ENCODE results near the gene IL1B. TPM values are rescaled to one million over a fixed set of nuclear protein-coding genes. Genes with fewer than 3 reads are reported as not detected.
"Not testable (repeated sequence)": the region's sequence is repeated elsewhere in the genome, so short reads cannot be mapped to it uniquely, and the experiment has no call there.

The IL1B gene
- polyA plus RNA-seq, 1 donor = 3.9 TPM

DNA sequence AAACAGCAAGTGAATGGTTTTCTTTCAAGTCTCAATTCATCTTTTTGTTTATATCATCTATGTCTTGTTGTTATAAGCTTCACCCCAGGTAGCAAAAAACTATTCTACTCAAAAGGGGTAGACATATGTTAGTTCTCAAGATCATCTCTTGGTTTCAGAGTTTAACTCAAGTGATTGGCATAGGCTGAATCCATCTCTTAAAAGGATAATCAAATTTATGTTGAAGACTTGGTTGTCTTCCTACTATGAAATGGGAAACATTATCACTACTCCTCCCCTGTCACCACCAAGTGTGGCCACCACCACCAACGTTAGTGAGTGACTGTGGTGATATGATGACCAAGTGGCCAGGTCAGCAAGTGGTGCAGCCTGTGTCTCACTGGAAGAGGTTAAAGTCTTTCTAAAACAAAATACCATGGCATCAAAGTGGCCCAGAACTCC is 1.5 kb downstream of the IL1B start:
- H3K4me3 ChIP-seq (ENCODE audit: low read length) = no peak overlapping the region

DNA sequence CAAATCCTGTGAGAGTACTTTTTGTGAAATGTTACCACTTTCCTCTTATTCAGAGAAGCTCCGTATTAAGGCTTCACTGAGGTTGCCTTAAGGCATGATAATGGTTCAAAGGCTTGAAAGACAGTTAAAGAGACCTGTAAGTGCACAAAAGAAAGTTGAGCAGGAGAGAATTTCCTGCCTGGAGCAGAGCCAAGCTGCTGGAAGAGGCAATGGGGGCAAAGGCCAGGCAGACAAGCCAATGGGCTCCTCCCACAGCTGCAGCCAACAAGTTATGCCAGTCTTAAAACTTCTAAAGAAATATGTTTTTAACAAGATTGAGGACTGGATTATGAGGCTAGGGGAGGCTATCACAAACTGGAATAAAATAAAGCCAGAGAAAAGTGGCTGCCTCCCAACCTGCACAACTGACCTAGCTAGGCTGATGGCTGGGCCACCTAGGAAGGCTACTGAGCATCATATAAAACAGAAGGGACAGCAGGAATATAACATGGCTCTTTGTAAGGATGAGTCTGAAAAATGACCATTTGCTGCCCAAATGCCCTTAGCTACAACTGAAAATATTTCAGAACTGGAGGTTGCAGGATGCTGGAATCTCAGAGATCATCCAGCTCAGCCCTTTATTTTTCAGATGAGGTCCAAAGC is 2.1 kb downstream of the IL1B start:
- peak overlapping the region; percentile 47 for H3K27ac ChIP-seq (ENCODE audit: low read length)
- H3K4me1 ChIP-seq (ENCODE audit: control insufficient read depth, insufficient read depth, low read length) = peaks cover 26% of the 10 kb centered on the region
- no peak overlapping the region for H3K4me3 ChIP-seq (ENCODE audit: low read length)
- no peaks in the 10 kb centered on the region for H3K27me3 ChIP-seq (ENCODE audit: control insufficient read depth, insufficient read depth, low read length)
- H3K9me3 ChIP-seq (ENCODE audit: control insufficient read depth, low read depth, low read length) = no peaks in the 10 kb centered on the region
- WGBS (ENCODE audit: insufficient coverage, low lambda C conversion rate) = no CpG with 5 or more reads among the region's 1 CpG
- DNase-seq = peak; percentile 82 to 92
- H3K36me3 ChIP-seq (ENCODE audit: control insufficient read depth, insufficient read depth, low read length) = no peaks in the 10 kb centered on the region

More for the DNA sequence above, 1.5 kb downstream of the IL1B start:
- no peak for DNase-seq
- Histone ChIP-seq H3K27me3 (ENCODE audit: control insufficient read depth, insufficient read depth, low read length) (no peaks in the 10 kb centered on the region), H3K36me3 (ENCODE audit: control insufficient read depth, insufficient read depth, low read length) (no peaks in the 10 kb centered on the region), H3K9me3 (ENCODE audit: control insufficient read depth, low read depth, low read length) (no peaks in the 10 kb centered on the region), H3K27ac (ENCODE audit: low read length) (no peak overlapping the region), H3K4me1 (ENCODE audit: control insufficient read depth, insufficient read depth, low read length) (peaks cover 26% of the 10 kb centered on the region)
- no CpG with 5 or more reads among the region's 1 CpG for WGBS (ENCODE audit: insufficient coverage, low lambda C conversion rate)

DNA sequence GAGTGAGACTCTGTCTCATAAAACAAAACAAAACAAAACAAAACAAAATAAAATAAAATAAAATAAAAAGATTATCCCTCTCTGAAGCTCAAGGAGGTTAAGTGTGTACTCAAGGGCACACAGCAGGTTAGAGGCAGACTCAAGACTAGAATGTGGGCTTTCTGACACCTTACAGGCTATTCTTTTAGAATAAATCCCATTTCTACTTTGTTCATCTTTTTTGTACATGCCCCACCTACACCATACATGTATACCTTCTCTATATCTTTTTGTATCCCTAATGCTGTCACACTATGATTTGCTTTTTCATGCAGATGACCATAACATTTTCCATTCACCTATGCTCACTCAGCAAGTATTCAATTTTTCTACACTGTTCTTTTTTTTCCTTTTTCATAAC is 2.6 kb downstream of the IL1B start:
- Histone ChIP-seq H3K27me3 (ENCODE audit: control insufficient read depth, insufficient read depth, low read length) (no peaks in the 10 kb centered on the region), H3K4me1 (ENCODE audit: control insufficient read depth, insufficient read depth, low read length) (peaks cover 26% of the 10 kb centered on the region), H3K27ac (ENCODE audit: low read length) (peak overlapping the region; percentile 47), H3K36me3 (ENCODE audit: control insufficient read depth, insufficient read depth, low read length) (no peaks in the 10 kb centered on the region), H3K4me3 (ENCODE audit: low read length) (no peak overlapping the region), H3K9me3 (ENCODE audit: control insufficient read depth, low read depth, low read length) (no peaks in the 10 kb centered on the region)
- no peak for DNase-seq

DNA sequence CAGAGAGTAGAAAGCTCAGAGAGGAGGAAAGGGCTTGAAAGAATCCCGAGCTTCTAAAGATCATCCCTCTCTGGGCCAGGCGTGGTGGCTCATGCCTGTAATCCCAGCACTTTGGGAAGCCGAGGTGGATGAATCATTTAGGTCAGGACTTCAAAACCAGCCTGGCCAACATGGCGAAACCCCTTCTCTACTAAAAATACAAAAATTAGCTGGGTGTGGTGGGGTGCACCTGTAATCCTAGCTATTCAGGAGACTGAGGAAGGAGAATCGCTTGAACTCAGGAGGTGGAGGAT is 3.0 kb downstream of the IL1B start:
- H3K27me3 ChIP-seq (ENCODE audit: control insufficient read depth, insufficient read depth, low read length); H3K4me3 ChIP-seq (ENCODE audit: low read length); H3K36me3 ChIP-seq (ENCODE audit: control insufficient read depth, insufficient read depth, low read length); DNase-seq; H3K27ac ChIP-seq (ENCODE audit: low read length); H3K9me3 ChIP-seq (ENCODE audit: control insufficient read depth, low read depth, low read length): not testable (repeated sequence)
- H3K4me1 ChIP-seq (ENCODE audit: control insufficient read depth, insufficient read depth, low read length) = peaks cover 26% of the 10 kb centered on the region
- no CpG with 5 or more reads among the region's 5 CpGs for WGBS (ENCODE audit: insufficient coverage, low lambda C conversion rate)

DNA sequence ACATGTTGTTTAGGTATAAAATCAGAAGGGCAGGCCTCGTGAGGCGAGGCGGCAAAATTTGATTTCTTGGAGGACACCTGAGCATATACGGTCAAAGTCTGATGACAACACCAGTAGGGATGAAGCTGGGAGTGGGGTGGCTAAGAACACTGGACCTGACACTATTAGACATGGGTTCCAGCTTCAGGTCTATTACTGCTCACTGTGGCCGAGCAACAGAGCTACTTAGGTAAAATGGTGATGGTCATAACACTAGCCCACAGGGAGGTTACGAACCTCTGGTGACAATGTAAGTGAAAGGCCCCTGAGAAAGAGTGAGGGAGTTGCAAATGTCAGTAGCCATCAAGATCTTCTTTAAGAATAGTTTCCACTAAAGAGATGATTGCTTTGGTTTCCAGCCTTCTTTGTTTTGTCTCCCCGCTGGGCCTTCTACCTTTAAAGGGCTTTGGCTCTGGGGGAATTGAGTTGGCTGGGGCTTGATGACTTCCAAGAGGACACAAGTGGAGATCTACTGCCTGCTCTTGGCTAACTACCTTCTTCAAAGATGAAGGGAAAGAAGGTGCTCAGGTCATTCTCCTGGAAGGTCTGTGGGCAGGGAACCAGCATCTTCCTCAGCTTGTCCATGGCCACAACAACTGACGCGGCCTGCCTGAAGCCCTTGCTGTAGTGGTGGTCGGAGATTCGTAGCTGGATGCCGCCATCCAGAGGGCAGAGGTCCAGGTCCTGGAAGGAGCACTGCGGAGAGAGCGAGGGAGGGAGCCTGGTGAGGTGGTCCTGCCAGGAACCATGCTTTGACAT is 3.5 kb downstream of the IL1B start:
- H3K4me1 ChIP-seq (ENCODE audit: control insufficient read depth, insufficient read depth, low read length) = peaks cover 26% of the 10 kb centered on the region
- 80% methylated on average over 3 of the region's 14 CpGs for WGBS (ENCODE audit: insufficient coverage, low lambda C conversion rate)
- H3K36me3 ChIP-seq (ENCODE audit: control insufficient read depth, insufficient read depth, low read length) = no peaks in the 10 kb centered on the region
- H3K27me3 ChIP-seq (ENCODE audit: control insufficient read depth, insufficient read depth, low read length) = no peaks in the 10 kb centered on the region
- H3K9me3 ChIP-seq (ENCODE audit: control insufficient read depth, low read depth, low read length) = no peaks in the 10 kb centered on the region
- no peak for DNase-seq
- H3K4me3 ChIP-seq (ENCODE audit: low read length) = no peak overlapping the region
- H3K27ac ChIP-seq (ENCODE audit: low read length) = no peak overlapping the region

DNA sequence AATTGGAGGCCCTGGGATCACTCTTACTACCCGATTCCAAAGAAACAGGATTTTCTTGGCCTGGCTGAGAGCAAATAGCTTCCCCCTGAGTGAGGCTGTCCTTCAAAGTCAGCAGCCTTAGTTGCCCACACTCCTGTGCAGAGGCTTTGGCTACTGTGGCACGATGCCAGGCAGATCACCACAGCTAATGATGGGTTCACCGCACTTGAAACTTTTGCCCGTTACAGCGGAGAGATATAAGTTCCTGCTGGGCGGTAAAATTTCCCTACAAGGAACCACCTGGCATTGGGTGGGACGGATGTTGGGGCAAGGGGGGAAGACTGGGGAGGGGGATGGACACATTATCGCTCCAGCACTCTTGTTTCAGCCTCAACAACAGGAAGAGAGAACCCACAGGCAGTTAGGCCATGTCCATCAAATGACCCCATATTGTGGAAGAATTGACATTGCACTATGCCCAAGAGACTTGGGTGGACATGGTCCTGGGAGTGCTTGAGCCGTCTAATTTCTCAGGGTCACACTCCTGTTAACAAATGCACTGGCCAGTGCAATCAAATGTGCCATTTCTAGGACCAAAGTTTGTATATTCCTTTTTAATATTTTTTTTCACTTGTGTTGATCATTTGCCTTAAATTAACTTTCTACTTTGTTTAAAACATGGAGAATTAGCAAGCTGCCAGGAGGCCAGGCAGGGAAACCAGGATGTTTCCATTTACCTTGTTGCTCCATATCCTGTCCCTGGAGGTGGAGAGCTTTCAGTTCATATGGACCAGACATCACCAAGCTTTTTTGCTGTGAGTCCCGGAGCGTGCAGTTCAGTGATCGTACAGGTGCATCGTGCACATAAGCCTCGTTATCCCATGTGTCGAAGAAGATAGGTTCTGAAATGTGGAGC is 4.4 kb downstream of the IL1B start:
- Histone ChIP-seq H3K4me3 (ENCODE audit: low read length) (no peak overlapping the region), H3K36me3 (ENCODE audit: control insufficient read depth, insufficient read depth, low read length) (no peaks in the 10 kb centered on the region), H3K4me1 (ENCODE audit: control insufficient read depth, insufficient read depth, low read length) (peaks cover 25% of the 10 kb centered on the region), H3K27me3 (ENCODE audit: control insufficient read depth, insufficient read depth, low read length) (no peaks in the 10 kb centered on the region), H3K27ac (ENCODE audit: low read length) (no peak overlapping the region), H3K9me3 (ENCODE audit: control insufficient read depth, low read depth, low read length) (no peaks in the 10 kb centered on the region)
- WGBS (ENCODE audit: insufficient coverage, low lambda C conversion rate) = no CpG with 5 or more reads among the region's 15 CpGs
- DNase-seq = no peak

DNA sequence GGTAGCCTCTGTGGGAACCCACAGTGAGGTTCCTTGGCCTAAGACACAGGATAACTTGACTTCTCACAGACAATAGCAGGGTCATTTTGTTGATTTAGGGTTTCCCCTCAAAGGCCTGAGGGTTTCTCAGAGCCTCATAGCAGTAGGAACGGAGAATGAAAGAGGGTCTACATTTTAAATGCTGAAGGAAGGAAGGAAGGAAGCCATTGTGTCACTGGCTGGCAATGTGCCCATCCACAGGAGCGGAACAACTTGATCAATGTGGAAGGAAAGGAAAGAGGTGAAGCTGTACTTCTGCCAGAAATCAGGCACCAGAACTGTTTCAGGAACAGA is 5.1 kb downstream of the IL1B start:
- no peak overlapping the region for H3K27ac ChIP-seq (ENCODE audit: low read length)
- no peaks in the 10 kb centered on the region for H3K27me3 ChIP-seq (ENCODE audit: control insufficient read depth, insufficient read depth, low read length)
- no peaks in the 10 kb centered on the region for H3K36me3 ChIP-seq (ENCODE audit: control insufficient read depth, insufficient read depth, low read length)
- WGBS (ENCODE audit: insufficient coverage, low lambda C conversion rate) = 83% methylated on average over 1 of the region's 2 CpGs
- no peaks in the 10 kb centered on the region for H3K9me3 ChIP-seq (ENCODE audit: control insufficient read depth, low read depth, low read length)
- no peak for DNase-seq
- no peak overlapping the region for H3K4me3 ChIP-seq (ENCODE audit: low read length)
- H3K4me1 ChIP-seq (ENCODE audit: control insufficient read depth, insufficient read depth, low read length) = peaks cover 20% of the 10 kb centered on the region

DNA sequence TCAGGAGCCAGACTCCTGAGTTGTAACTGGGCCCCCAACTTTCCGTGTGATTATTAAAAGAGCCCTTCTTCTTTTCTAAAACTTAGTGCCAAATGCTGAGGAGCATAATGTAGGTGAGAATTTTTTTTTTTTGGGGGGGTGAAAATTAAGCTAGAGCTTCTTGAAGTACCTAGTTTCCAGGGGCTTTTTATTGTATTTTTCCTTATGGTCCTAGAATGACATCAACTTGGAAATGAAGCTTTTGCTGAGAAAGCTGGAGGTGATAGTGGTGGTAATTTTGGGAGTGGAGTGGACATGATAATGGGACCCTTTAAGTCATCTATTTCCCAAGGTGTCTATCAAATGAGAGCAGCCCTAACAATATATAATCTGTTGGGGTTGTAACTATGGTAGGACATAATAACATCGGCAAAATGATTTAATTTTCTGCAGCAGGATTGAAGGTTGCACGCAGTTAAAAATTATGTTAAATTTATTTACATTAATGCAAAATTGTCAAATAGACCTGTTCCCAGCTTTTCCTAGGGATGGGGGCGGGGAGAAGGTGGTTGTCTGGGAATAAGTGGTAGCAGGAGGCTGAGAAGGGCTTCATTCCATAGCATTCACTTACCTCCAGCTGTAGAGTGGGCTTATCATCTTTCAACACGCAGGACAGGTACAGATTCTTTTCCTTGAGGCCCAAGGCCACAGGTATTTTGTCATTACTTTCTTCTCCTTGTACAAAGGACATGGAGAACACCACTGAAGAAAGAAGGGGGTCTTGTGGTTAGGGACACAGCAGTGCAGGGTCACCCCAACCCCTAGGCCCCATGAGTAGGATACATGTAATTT is 5.7 kb downstream of the IL1B start:
- H3K4me1 ChIP-seq (ENCODE audit: control insufficient read depth, insufficient read depth, low read length) = peaks cover 16% of the 10 kb centered on the region
- no CpG with 5 or more reads among the region's 5 CpGs for WGBS (ENCODE audit: insufficient coverage, low lambda C conversion rate)
- no peak overlapping the region for H3K27ac ChIP-seq (ENCODE audit: low read length)
- H3K4me3 ChIP-seq (ENCODE audit: low read length) = no peak overlapping the region
- H3K27me3 ChIP-seq (ENCODE audit: control insufficient read depth, insufficient read depth, low read length) = no peaks in the 10 kb centered on the region
- no peaks in the 10 kb centered on the region for H3K36me3 ChIP-seq (ENCODE audit: control insufficient read depth, insufficient read depth, low read length)
- no peaks in the 10 kb centered on the region for H3K9me3 ChIP-seq (ENCODE audit: control insufficient read depth, low read depth, low read length)
- DNase-seq = no peak

DNA sequence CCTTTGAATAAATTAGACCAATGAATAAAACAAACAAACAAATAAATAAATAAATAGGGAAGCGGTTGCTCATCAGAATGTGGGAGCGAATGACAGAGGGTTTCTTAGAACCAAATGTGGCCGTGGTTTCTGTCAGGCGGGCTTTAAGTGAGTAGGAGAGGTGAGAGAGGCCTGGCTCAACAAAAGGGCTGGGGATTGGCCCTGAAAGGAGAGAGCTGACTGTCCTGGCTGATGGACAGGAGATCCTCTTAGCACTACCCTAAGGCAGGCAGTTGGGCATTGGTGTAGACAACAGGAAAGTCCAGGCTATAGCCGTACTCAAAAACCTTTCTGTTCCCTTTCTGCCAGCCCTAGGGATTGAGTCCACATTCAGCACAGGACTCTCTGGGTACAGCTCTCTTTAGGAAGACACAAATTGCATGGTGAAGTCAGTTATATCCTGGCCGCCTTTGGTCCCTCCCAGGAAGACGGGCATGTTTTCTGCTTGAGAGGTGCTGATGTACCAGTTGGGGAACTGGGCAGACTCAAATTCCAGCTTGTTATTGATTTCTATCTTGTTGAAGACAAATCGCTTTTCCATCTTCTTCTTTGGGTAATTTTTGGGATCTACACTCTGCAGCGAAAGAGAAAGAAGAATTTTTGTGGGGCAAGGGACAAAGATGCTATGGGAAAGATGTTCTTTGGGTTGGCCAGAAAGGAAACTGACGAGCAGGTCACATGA is 6.5 kb downstream of the IL1B start:
- Histone ChIP-seq H3K27ac (ENCODE audit: low read length) (no peak overlapping the region), H3K4me1 (ENCODE audit: control insufficient read depth, insufficient read depth, low read length) (peaks cover 13% of the 10 kb centered on the region), H3K9me3 (ENCODE audit: control insufficient read depth, low read depth, low read length) (no peaks in the 10 kb centered on the region), H3K4me3 (ENCODE audit: low read length) (no peak overlapping the region), H3K27me3 (ENCODE audit: control insufficient read depth, insufficient read depth, low read length) (no peaks in the 10 kb centered on the region), H3K36me3 (ENCODE audit: control insufficient read depth, insufficient read depth, low read length) (no peaks in the 10 kb centered on the region)
- WGBS (ENCODE audit: insufficient coverage, low lambda C conversion rate) = 100% methylated on average over 4 of the region's 10 CpGs
- DNase-seq = no peak

Measured in large intestine (tissue), 3 donors.